NCI-H345 treated with DMSO at 0.1 percent for 48 hours (cell line): ENCODE results near the gene GEN1.

Experiments used
- DNase-seq: peaks from one replicate; lab custom pipeline; 2025; ENCODE audit not compliant: unreplicated experiment; lab: John Stamatoyannopoulos, UW

Gene GEN1, protein sequence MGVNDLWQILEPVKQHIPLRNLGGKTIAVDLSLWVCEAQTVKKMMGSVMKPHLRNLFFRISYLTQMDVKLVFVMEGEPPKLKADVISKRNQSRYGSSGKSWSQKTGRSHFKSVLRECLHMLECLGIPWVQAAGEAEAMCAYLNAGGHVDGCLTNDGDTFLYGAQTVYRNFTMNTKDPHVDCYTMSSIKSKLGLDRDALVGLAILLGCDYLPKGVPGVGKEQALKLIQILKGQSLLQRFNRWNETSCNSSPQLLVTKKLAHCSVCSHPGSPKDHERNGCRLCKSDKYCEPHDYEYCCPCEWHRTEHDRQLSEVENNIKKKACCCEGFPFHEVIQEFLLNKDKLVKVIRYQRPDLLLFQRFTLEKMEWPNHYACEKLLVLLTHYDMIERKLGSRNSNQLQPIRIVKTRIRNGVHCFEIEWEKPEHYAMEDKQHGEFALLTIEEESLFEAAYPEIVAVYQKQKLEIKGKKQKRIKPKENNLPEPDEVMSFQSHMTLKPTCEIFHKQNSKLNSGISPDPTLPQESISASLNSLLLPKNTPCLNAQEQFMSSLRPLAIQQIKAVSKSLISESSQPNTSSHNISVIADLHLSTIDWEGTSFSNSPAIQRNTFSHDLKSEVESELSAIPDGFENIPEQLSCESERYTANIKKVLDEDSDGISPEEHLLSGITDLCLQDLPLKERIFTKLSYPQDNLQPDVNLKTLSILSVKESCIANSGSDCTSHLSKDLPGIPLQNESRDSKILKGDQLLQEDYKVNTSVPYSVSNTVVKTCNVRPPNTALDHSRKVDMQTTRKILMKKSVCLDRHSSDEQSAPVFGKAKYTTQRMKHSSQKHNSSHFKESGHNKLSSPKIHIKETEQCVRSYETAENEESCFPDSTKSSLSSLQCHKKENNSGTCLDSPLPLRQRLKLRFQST

DNA sequence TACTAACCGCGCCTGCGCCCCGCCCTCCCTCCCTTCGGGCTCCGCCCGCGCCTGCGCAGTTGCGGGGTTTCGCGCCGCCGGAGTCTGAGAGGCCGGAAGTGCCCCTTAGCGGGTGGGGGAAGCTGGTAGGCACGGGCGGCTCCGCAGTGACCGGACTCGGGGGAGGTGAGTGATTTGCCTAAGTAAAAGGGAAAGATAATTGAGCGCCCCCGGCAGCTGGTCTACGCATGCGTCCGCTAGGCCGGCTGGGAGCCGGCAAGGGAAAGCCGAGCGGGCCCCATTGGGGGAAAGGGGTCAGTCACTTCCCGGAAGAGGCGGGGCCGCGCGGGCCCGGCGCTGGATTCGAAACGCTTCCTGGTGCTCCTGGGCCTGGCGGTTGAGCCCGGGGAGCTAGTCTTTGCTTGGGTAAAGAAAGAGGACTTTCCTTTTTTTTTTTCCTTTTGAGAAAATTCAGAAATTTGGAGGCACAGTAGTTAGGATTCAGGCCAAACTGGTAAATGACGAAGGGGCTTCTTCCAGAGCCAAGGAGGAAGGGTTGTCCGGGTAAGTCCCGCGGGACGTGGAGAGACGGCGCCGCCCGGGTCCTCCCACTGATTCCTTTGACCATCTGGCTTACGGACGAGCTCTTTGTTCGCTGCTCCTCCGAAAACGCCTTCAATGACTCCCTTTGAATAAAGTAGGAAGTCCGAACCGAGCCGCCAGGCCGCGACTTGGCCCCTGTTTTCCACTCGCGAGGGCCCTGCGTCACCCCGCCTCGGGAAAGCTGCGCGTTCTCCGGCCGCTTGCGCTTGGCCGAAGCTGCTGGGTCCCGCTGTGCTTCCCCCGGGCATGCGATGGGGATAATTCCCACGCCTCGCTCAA, at the start of gene GEN1, which contains the start of gene SMC6:
Gene GEN1 (plus strand): TSS at position 336 of the 861 bp plus-strand sequence. CDS start 5,806 bp downstream, outside the sequence.
Gene SMC6 (minus strand): TSS at position 8 of the 861 bp plus-strand sequence. CDS start 7,864 bp downstream, outside the sequence.
- peak; percentile 99 for DNase-seq

DNA sequence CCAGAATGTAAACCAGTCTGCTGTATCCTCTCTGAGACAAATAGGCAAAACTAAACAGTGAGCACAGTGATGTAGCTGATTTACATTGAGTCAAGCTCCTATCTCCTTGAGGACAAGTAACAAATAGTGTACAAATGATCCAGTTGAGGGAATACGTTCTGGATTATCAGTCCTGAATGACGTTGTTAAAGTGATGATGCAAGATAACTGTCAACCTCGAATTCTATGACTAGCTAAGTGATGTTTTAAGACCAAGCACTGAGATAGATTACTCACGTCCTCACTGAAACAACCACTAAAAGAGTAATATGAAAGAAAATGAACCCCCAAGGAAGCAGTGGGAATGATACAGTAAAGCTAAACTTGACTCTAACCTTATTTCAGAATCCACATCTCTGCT, 47.1 kb upstream of the GEN1 start:
- no peak for DNase-seq

DNA sequence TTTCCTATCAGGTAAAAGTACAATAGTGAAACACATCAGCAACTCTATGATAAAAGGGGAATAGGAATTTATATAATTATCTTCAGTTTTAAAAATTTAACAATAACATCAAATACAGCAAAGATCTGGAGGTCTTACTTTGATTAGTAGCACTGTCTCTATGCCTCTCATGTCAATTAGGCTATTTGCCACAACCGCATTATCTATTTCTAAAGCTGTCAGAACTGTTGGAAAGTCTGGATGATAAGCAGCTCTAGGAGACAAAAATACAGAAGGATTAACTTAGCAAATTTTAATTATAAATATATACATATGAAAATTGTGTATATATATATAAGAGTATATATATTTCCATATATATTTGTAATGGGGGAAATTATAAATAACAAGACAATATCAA, 45.4 kb upstream of the GEN1 start:
- DNase-seq: no peak

DNA sequence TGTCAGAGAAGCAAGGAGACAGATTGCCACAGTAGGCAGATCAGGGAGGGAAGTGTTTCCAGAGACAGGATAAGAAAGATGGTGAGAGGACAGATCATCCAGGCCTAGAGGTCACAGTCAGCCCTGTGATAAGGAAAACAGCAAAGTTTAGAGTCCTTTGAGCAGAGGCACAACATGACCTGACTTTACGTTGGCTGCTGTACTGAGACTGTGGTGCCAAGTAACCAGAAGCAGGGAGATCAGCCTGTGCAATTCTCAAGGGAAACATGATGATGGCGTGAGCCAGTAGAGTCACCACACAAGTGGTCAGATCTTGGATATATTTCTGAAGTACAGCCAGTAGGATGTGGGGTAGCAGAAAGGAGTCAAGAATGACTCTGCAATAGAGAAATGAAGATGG, 44.0 kb upstream of the GEN1 start:
- DNase-seq: no peak

DNA sequence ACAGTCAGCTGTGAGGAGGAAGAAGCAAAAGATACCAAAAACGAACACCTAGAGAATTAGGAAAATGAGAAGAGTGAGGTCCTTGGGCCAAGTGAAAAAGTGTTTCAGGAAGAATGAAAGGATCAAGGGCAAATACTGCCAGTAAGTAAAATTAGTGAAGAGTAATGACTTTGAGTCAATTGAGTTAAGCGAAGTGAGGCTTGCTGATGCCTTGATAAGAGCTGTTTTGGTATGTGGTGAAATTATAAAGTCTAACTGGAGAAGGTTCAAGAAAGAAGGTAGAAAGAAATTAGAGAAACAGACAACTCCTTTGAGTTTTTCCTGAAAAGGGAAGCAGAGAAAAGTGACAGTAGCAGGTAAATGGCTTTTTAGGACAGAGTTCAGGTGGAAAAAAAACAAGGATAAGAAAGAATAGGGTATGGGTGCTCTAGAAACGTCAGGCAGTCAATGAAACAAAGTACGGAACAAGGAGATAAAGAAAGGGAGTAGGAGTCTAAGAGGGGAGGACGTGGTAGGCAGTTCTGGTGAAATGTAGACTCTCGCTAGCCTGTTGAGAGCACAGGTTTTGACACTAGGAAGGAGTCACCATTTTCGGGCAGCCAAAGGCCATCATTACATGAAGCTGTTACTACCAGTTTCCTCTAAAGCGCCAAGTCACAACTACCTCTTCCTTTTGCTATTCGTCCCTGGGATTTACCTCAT, 43.2 kb upstream of the GEN1 start:
- no peak for DNase-seq

DNA sequence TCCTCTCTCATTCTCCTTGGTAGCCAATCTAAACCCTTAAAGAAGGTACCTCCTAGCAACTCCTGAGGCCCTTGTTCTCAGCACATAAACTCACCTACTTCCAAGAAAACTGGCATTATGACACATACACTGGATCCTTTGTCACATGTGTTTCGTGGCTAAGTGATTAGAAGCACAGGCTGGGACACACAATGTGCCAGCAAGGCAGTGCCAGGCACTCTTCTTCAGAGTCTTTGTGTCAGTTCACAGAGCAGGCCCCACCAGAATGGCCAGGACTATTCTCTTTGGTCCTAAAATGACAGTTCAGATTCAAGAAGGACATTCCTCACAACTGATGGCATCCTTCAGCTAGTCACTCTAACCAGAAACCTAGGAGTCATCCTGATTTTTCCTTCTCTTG, 40.6 kb upstream of the GEN1 start:
- no peak for DNase-seq

DNA sequence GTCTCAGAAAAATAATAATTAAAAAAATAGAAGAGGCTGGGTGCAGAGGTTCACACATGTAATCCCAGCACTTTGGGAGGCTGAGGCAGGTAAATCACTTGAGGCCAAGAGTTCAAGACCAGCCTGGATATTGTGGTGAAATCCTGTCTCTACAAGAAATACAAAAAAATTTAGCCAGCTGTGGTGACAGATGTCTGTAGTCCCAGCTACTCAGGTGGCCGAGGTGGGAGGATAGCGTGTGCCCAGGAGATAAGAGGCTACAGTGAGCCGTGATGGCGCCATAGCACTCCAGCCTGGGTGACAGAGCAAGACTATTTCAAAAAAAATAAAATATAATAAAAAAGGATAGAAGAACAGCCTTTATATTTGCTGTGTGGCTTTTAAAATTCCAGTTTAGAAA, 36.3 kb upstream of the GEN1 start:
- DNase-seq: no peak

DNA sequence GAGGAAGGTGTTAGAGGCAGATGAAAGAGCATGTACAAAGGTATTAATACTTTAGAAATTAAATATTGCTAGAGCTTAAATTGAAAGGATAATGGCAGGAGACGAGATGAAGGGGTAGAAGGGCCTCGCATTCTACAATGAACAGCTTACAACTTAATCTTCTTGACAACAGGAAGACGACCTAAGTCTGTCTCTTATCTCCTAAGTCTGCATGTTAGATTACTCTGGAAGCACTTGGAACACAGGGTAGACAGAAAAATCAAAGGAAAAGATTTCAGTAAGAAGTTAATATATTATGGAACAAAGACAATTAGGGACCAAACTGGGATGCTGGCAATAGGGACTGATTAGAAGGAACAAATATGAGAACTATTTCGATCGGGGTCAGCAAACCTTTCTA, 35.2 kb upstream of the GEN1 start:
- no peak for DNase-seq

DNA sequence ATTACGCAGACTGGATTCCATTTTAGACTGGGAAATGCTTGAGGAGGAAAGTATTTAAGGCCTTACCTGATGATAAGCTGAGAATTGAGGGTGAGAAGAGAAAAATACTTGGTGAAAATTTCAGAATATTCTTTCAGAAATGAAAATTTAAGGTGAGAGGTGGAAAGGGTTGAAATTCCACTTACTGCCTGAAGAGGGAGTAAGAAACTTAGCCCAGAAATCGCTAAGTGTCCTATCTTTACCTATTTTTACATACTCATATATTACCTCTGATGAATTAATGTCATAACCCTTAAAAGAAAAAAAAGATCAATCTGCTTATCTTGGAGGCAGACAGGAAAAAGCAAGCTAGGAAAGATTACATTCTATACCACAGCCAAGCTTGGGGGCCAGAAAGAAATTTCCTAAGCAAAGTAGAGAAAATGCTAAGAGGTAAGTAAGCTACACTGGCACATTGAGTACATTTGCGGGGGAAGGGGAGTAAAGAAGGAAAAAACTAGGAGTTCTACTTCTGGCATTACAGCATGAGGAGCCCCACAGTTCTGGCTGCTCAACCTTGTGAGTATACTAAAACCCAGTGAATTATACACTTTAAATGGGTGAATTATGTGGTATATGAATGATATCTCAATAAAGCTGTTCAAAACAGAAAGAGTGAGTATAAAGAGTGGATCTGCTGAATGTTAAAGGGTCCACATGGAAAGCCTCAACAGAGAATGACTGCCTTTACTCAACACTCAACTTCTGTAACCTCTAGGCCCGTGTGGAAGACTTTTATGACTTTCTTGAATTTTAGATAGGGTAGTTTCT, 34.2 kb upstream of the GEN1 start:
- DNase-seq: no peak

DNA sequence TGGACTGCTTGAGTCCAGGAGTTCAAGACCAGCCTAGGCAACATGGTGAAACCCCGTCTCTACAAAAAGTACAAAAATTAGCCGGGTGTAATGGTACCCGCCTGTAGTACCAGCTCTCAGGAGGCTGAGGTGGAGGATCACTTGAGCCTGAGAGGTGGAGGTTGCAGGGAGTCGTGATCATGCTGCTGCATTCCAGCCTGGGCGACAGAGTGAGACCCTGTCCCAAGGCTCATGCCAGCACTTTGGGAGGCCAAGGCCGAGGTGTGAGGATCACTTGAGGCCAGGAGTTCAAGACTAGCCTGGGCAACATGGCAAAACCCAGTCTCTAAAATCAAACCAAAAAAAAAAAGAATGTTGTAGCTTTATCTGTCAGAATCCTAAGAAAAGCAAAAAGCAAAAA, 25.7 kb upstream of the GEN1 start:
- no peak for DNase-seq

DNA sequence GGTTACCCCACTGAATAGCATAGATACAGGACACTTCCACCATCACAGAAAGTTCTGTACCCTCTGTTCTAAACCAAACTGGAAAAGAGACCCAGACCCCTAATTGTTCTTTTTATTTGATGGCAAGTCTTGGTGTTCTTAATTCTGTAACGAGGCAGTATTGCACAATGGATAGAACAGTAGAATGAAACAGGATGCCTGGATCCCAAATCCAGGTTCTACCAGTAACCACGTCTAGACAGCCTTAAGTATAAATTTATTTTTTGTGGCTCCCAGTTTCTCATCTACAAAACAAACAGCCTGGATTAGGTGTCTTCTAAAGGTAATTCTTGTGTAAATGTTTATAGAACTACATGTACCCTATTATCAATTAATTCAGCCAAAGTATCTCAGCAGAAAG, 24.1 kb upstream of the GEN1 start:
- DNase-seq: no peak

DNA sequence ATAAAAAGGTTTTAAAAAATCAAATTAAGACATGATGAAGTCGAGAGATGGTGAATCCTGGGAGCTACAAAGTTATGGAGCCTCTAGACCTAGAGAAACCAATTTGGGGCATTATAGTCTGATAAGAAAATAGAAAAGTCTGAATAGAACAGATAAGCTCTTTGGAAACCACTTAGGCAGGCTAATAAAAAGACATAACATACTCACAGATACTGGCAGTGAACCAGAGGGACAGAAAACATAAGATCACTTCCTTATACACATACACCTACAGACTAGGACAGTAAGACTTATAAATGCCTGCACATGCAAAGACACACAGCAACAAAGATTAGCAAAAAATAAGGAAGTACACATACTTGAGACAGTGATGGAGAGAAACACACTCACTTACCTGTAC, 20.3 kb upstream of the GEN1 start:
- no peak for DNase-seq

DNA sequence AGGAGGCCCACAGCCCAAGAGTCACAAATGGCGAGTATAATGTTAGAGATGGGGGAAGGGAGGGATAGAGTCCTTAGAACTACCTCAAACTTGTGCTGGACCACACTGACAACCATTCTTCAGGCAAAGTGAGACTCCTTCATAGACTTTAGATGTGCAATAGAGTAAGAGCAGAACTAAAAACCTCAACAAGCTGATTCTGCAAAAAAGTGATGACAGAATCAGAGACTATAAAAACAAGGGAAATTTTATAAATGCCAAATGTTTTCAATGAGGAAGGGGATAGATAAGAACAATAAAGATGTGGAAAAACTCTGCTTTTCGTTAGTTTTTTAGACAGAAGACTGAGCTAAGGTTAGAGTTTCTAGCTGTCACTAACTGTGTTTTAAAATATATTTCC, 18.1 kb upstream of the GEN1 start:
- no peak for DNase-seq

DNA sequence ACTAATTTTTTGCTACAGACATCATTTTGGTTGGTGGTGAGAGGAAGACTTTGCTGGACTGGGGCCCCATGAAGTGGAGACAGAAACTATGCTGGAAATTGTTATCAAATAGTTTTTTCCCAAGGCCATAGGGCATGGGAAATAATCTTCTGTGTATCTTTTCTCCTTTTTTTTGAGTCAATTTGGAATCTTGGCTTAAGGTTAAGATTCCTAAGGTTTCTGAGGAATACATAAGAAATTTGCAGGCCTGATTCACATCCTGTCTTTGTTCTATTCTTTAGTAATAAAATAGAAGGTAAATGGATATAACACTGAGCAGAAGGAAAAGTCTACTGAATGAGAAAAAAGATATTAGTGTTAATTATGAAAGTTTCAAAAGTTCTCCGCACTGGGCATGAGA, 16.9 kb upstream of the GEN1 start:
- no peak for DNase-seq

DNA sequence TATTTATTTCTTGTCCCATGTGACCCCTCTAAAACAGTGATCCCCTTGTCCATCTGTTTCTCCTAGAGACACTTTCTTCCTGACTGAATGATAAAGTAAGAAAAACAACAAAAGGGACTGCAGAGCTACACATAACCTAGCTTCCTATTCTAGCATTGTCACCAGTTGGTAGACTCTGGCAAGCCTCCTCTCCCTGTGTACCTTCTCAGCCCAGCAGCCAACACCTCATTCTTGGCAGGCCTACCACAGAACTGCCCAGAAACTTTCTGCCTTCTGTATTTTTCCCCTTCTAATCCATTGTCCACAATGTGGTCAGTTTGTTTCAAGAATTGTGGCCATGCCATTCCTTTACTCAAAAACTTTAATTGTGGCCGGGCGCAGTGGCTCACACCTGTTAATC, 13.7 kb upstream of the GEN1 start:
- no peak for DNase-seq

DNA sequence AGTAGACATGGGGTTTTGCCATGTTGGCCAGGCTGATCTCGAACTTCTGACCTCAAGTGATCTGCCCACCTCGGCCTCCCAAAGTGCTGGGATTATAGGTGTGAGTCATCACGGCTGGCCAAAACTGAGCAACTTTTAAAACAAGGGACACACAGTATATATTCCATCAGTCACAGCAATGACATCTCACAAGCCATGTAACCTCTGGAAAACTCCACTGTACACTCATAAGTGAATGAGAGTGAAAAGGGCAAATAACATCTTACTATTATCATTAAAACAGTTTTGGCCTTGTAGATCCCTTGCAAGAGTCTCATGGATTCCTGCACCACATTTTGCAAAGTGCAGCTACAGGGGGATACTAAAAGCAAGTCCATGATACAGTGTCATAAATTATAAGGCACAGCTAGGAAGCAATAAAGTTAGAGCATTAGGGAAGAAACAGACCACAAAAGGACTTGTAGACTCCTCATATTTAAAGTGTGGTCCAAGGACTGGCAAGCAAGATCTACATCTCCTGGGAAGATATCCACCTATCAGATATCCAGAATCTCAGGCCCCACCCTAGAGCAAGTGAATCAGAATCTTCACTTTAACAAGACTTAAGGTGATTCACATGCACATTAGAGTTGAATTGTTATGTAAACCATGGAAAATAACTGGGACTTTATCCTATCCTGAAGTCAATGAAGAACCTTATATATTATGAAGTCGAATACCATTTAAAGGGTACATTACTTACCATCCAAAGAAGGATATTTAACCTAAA, 6.1 kb upstream of the GEN1 start:
- no peak for DNase-seq

DNA sequence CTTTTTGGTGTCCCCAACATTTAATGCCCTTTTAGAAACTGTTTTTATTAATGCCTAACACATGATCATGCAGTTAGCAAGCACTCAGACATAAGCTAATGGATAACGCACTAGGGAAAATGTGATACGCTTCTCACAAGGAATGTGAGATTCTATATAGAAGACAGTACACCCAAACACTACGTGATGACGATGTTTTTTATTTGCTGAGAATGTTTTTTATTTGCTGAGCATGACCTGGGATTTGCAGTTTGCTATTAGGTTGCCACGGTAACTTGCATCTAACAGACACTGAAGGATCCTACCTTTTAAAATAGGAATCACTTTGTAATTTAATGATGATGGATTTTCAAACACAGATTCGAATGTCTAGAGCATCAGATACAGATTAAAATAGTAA, 5.2 kb upstream of the GEN1 start:
- DNase-seq: no peak

DNA sequence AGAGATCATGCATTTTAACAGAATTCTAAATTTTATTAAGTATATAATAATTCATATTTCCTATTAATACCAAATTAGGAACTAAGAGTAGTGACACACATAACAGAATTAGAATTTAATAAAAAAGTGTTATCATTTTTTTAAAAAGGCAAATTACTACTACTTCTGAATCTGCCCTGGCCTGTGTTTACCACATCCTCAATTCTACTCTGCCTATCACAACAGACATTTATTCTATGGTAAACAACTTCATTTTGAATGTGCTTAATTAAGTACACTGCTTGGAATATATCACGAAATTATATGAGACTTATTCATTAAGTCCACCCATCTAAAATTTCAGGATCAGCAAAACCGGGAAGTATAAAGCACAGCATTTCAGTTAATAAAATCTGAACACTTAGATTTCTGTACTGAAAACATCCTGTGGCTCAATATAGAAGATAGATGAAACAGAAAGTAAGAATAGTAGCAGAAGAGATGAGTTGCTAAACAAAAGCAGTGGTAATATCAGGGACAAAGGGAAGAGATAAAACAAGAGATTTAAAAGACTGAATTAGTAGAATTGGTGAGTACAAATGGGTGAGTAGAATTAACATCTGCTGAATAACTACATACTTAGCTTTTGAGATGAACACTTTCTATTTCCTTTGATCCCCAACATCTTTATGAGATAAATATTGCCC, 4.0 kb upstream of the GEN1 start:
- no peak for DNase-seq
